Uterus (tissue), 2 donors: ENCODE results near the gene PMAIP1.

Source experiments
- CTCF ChIP-seq, 4 experiments: fragments of 200-600 bp in 2 of 4; fragments of 450-650 bp in 2 of 4; sonication (generic) in 2 of 4; IDR thresholded peaks; one replicate each; pipeline ENCODE4 v1.5.1; 2016 to 2019; ENCODE audit warnings: antibody characterized with exemption in 4 of 4, mild to moderate bottlenecking in 2 of 4, moderate library complexity in 1 of 4
- POLR2A ChIP-seq, 2 donors: fragments of 450-650 bp; IDR thresholded peaks; one replicate each; pipeline ENCODE4 v1.6.1; 2016; ENCODE audit warnings: antibody characterized with exemption in 2 of 2, mild to moderate bottlenecking in 1 of 2, moderate library complexity in 1 of 2

GRCh38 chr18:59921384-59921891 lies 21.6 kb downstream of the PMAIP1 start:
- TF ChIP-seq CTCF (IDR thresholded peaks at IDR 0.05) (no peak), POLR2A (IDR thresholded peaks at IDR 0.05) (no peak)
